D721Med (cell line): ENCODE data around the gene INTS6.
A peak's percentile ranks its signal among the peaks of the same experiment; 100 is the strongest.

ENCODE experiments used
- DNase-seq: peaks from one replicate; pipeline ENCODE4 v3.0.0; 2011; ENCODE audit warnings: low spot score; ENCODE audit not compliant: insufficient read length
- FAIRE-seq: peaks from 2 replicates; lab custom pipeline; 2011; peaks lifted over from hg19 to GRCh38; lab: Jason Lieb, UNC
- TF ChIP-seq, protein P1 (sequence below): IDR thresholded peaks from 2 replicates; pipeline ENCODE4 v1.5.1; 2012; ENCODE audit warnings: mild to moderate bottlenecking, control low read depth; ENCODE audit not compliant: insufficient read depth; ENCODE audit errors: missing control alignments

Gene INTS6

DNA sequence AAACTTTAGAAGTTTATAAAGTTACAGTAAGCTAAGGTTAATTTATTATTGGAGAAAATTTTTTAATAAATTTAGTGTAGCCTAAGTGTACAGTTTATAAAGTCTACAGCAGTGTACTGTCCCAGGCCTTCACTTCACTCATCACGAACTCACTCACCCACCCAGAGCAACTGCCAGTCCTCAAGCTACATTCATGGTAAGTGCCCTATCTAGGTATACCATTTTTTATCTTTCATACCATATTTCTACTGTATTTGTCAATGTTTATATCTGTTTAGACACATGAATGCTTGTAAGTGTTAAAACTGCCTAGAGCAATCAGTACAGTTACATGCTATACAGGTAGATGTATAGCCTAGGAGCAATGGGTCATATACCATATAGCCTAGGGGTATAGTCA is 12.5 kb downstream of the INTS6 start:
- TF ChIP-seq, protein P1, sequence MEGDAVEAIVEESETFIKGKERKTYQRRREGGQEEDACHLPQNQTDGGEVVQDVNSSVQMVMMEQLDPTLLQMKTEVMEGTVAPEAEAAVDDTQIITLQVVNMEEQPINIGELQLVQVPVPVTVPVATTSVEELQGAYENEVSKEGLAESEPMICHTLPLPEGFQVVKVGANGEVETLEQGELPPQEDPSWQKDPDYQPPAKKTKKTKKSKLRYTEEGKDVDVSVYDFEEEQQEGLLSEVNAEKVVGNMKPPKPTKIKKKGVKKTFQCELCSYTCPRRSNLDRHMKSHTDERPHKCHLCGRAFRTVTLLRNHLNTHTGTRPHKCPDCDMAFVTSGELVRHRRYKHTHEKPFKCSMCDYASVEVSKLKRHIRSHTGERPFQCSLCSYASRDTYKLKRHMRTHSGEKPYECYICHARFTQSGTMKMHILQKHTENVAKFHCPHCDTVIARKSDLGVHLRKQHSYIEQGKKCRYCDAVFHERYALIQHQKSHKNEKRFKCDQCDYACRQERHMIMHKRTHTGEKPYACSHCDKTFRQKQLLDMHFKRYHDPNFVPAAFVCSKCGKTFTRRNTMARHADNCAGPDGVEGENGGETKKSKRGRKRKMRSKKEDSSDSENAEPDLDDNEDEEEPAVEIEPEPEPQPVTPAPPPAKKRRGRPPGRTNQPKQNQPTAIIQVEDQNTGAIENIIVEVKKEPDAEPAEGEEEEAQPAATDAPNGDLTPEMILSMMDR, result no peak
- no peak for DNase-seq
- no peak for FAIRE-seq

DNA sequence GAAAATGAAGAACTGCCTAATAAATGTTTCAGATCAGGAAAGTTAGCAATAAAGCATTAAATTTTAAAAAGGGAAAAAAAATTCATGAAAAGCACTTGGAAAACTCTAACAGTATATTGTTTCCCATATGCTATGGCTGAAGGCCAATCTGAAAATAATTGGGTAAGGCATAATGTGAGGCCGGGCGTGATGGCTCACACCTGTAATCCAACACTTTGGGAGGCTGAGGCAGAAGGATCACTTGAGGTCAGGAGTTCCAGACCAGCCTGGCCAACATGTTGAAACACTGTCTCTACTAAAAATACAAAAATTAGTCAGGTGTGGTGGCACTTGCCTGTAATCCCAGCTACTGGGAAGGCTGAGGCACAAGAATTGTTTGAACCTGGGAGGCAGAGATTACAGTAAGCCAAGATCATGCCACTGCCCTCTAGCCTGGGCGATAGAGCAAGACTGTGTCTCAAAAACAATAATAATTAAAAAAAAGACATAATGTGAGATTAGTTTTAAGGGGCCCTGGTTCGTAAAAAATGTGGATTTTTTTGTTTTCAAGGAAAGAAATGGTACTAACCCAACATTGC is 15.2 kb downstream of the INTS6 start:
- TF ChIP-seq, protein P1, result no peak
- no peak for DNase-seq
- no peak for FAIRE-seq

DNA sequence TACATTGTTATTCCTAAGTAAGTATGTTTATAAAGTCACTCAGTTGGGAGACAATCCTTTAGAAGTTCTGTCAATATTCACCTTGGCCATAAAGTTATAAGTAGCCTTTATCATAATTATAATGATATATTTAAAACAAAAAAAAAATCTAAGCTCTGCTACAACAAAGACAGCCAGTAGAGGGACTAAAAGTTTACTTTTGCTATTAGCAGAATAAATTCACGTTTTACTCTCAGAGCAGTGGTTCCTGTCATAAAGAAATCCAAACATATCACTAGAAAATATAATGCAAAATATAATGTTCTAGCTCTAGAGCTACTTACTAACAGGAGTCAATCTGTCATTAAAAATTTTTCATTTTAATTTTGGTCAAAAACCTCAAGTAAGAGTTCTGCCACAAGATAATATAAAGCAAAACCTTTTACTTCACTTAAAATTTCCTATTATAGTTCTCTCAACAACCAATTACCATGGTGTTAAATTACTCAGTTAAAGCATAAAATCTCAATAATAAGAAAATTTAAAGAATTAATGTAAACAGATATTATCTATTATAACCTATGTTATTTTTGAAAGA is 17.7 kb downstream of the INTS6 start:
- DNase-seq (no peak), FAIRE-seq (no peak)
- TF ChIP-seq, protein P1, result peak; percentile 54

DNA sequence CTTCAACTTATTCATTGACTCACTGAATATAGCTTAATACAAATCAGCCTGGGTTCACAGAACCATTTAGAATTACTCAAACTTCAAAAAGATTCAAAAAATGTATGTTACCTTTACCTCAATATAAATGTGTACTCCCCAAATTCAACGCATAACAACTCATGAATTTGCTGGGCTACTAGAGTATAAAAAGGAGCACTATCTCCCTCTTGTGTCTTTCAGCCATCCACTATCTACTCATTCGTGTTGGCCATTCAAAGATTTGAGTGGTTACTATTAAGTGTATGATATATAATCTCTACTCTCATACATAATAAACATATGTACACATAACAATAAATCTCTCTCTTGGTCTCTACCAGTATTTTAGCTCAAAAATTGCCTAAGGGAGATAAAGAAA is 20.3 kb downstream of the INTS6 start:
- no peak for DNase-seq
- FAIRE-seq, result peak; percentile 51
- TF ChIP-seq, protein P1, result no peak

DNA sequence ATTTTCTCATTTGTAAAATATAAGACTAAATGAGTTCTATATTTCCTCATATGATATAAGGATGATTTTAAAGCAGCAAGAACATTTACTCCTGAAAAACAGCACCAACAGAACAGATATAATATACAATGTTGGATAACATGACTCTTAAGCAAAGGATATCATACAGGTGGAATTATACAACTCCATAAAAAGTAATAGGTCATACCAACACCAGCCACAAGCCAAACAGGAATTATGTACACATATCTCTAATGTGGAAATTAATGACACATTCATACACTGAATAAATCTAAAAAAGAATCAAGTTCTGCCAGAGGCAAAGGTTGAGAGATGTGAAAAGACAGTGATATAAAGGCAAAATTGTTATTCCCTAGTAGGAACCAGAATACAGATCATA is 25.9 kb downstream of the INTS6 start:
- no peak for DNase-seq
- TF ChIP-seq, protein P1, result no peak

DNA sequence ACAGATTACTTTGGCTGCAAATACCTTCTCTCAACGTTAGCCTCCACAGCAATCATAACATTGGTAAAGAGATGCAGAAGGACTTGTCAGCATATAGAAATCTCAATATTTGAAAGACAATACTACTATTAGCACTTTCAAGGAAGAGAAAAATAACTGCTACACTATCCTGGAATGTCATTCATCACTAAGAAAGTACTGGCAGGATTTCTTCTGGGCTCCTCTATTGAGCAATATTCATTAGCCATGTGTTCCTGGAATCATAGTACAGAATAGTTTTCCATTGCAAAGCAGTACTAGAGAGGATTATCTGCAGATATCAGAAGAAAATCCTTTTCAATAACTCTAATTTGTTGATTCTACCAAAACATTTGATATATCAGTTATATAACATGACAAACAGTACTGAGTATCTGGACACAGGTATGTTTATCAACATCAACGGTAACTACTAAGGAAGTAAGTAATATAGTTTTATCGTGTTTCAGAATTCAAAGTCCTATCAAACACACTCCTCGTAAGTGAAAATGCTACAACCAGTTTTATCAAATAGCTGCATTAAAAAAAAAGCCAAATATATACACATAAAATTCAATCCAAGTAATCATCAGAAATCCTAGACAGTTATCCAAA is 27.3 kb downstream of the INTS6 start:
- no peak for DNase-seq
- TF ChIP-seq, protein P1, result no peak
- FAIRE-seq, result peak; percentile 78

More for the DNA sequence above, 25.9 kb downstream of the INTS6 start:
- FAIRE-seq, result no peak

DNA sequence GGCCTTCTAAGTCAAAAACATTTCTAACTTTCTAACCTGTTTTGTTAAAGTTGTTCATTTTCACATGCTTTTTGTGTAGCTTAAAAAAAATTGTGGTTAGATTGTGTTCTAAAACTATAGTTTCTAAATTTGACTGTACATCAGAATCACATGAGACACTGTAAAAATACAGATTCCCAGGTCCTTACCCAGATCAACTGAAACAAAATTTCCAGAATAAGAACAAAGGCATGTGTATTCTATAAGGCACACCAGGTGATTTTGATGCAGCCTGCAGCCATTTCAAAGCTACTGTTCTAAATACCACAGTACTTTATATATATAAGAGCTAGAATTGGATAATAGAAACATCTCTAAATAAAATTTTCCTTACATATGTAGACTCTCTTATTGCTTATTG is 29.1 kb downstream of the INTS6 start:
- FAIRE-seq, result no peak
- TF ChIP-seq, protein P1, result no peak
- DNase-seq, result no peak
